Measurements from ENCODE around the gene LCN6.

LCN6 gene

DNA sequence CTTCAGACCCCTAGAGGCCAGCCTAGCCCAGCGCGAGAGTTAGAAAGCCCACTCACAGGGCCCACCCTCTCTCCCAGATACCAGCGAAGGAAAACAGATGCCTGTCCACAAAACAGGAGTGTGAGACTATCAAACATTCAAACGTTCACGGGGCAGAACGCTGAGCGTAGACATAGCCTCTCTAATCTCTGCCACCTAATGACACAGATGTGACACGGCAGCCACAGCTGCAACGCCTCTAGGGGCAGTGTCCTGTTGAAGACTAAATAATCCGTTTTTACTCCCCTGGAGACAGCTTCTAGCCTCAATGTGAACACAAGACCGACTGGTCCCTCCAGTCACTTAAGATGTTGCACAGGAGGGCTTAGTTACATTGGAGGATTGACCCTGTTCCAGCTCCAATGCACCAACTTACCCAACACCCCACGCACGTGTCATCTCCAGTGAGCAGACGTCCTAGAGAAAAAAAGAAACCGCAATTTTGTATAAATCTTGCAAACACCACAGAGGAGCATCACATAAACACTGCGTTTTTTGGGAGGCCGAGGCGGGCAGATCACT, 21.6 kb downstream of the LCN6 start:
- H3K4me3 ChIP-seq (ENCODE audit: low read depth, low read length), result peak overlapping the region; percentile 97

DNA sequence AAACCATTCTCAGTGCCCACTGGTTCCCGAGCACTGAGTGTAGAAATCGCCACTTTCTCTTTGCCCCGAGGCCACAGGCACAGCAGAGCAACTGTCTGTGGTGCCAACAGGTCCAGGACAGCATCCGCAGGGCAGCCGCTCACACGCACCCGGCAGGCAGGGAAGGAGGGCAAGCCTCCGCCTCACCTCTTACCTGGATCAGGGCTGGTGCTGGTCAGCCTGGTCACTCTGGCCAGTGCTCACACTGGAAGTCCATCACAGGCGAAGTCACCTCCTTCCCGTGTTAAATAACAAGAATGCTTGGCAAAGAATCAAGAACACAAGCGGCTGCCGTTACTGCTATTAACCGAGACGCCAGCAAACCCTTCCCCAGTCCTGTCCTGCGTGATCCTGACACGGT, 22.2 kb downstream of the LCN6 start:
- no peak overlapping the region for H3K4me3 ChIP-seq (ENCODE audit: low read depth, low read length)

DNA sequence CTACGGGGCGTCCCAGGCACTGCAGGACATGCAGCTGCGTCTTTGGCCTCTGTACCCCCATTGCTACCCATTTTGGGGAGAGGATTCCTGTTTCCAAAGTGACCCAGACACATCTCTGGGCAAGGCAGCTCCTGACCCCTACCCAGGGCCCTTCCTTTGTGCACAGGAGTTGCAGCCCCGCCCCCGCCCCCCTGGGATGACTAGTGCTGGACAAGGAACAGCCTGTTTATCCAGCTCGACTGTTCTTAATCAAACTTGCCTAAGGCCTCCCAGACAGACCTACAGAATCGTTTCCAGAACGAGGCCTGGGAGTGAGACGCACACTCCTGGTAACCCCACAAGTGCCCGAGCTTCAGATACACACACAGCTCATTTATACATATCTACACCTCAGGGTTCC, 22.7 kb downstream of the LCN6 start:
- no peak overlapping the region for H3K4me3 ChIP-seq (ENCODE audit: low read depth, low read length)

DNA sequence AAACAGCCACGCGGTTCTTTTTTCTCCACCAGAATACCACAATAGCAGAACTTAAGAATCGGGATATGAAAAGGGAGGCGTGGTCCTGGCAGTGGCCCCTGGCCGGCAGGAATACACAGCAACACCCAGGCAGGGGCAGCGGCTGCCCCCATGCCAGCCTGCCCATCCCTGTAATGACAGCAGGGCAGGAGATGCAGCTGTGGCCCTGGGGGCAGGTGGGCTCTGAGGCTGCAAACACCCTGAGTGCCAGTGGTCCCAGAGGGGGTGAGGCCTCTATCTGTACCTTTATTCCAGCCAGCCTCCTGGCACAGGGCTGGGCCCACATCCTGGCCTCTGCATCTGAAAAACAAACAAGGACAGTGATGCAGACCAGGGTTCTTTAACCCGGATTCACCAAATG, 23.6 kb downstream of the LCN6 start:
- no peak overlapping the region for H3K4me3 ChIP-seq (ENCODE audit: low read depth, low read length)

DNA sequence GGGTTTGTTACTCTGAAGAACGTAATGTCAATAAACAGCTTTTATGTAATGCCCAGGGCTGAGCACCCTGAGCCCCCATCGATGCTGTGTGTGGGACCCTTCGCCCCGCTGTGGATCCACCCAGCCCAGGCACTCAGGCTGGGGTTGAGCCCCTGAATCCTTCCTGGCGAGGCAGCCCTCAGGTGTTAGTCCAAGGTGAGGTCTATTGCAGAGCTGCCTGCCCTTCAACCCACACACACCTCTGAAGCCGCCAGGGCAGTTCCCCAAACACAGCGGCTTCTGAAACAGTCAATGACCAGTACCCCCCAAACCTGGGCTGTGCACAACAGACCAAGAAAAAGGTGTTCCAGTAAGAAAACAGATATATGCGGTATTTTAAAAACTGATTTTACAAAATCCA, 24.3 kb downstream of the LCN6 start:
- no peak overlapping the region for H3K4me3 ChIP-seq (ENCODE audit: low read depth, low read length)

DNA sequence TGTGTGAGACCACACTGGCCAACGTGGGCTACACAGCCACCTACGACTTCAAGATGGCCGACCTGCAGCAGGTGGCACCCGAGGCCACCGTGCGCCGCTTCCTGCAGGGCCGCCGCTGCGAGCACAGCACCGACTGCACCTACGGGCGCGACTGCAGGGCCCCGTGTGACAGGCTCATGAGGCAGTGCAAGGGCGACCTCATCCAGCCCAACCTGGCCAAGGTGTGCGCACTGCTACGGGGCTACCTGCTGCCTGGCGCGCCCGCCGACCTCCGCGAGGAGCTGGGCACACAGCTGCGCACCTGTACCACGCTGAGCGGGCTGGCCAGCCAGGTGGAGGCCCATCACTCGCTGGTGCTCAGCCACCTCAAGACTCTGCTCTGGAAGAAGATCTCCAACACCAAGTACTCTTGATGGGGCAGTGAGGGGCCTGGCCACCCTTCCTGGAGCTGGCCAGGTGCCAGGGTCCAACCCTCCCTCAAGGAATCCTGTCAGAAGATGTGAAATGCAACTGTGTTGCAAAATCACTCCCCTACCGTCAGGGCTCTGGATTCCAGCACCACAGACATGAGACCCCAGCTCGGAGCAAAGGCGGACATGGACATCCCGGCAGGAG, 24.9 kb downstream of the LCN6 start:
- no peak overlapping the region for H3K4me3 ChIP-seq (ENCODE audit: low read depth, low read length)

DNA sequence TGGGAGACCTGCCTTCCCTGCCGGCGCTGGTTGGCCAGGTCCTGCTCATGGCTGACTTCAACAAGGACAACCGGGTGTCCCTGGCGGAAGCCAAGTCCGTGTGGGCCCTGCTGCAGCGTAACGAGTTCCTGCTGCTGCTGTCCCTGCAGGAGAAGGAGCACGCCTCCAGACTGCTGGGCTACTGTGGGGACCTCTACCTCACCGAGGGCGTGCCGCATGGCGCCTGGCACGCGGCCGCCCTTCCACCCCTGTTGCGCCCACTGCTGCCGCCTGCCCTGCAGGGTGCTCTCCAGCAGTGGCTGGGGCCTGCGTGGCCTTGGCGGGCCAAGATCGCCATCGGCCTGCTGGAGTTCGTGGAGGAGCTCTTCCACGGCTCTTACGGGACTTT, 25.4 kb downstream of the LCN6 start:
- no peak overlapping the region for H3K4me3 ChIP-seq (ENCODE audit: low read depth, low read length)

DNA sequence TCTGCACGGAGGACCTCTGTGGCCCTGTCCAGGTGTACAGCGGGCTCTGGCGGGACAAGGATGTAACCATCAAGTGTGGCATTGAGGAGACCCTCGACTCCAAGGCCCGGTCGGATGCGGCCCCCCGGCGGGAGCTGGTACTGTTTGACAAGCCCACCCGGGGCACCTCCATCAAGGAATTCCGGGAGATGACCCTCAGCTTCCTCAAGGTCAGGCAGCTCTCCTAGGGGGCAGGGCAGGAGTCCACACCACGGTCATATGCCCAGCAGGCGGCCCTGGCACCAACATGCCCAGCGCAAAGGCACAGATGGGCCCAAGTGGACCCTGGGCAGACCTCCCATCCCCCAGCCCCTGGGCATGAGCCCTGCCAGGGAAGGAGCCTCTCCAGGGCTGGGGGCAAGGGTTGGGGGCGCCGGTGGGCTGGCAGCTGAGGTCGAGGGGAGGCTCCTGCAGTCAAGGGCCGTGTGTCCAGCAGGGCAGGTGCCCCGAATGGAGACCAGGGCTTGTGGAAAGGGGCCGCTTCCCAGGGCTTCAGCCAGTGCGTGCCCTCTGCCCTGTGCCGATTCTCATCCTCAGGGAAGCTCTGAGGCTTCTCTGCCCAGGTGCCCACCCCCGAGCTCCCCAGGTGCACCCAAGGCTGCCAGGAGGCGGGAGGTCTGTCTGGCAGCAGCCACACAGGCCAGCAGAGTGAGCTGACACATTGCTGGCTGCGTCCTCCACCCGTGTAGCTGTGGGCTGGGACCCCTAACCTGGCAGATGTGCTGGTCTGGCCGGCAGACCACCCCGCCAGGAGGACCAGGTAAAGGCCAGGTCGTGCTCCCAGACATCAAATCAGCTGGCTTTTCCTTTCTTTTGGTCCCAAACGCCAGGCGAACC, 26.0 kb downstream of the LCN6 start:
- no peak overlapping the region for H3K4me3 ChIP-seq (ENCODE audit: low read depth, low read length)

DNA sequence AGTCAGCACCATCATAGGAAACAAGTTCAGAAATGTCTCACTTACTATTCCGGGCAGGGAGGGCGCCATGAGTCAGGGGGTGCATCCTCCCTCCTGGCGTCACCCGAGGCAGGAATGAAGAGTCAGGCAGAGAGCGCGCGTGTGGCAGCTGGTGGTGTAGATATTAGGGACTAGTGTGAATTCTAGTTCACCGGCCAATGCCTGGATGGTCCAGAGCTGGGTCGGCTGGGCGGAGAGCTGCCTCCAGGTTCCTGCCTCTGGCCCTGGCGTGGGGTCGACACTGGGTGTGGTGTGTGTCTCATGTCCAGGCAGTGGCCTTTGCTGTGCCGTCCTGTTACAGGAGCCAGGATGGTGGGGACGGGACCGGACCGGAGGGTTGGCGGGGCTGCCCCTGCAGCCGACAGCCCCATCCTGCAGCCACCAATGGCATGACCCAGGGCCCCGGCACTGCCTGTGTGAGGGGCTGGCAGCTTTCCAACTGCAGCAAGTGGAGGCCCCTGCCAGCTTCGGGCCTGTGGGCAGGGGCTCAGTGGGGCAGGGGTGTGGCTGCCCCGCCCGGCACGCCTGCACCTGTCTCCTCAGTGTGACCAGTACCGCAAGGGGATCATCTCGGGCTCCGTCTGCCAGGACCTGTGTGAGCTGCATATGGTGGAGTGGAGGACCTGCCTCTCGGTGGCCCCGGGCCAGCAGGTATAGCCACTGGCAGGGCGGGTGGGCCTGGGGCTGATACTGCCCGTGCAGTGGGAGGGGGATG, 26.8 kb downstream of the LCN6 start:
- H3K4me3 ChIP-seq (ENCODE audit: low read depth, low read length), result no peak overlapping the region

DNA sequence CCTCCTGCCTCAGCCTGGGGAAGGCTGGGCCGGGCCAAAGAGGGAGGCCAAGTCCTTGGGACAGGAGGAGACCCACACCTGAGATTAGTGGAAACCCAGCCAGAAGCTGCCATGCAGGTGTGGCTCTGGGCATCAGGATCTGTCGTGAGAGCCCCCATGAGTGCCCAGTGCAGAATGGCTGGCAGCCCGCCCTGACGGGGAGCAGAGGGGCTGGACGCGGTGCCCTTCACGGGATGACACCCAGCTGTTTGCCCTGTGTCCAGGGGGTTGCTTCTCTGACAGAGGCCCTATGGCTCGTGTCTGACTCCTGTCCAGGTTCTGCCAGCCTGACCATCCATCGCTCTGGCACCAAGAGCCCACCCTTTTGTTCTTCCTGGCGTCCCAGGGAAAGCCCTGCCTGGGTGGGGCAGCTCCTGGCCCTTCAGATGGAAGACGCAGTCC, 27.4 kb downstream of the LCN6 start:
- H3K4me3 ChIP-seq (ENCODE audit: low read depth, low read length), result no peak overlapping the region

DNA sequence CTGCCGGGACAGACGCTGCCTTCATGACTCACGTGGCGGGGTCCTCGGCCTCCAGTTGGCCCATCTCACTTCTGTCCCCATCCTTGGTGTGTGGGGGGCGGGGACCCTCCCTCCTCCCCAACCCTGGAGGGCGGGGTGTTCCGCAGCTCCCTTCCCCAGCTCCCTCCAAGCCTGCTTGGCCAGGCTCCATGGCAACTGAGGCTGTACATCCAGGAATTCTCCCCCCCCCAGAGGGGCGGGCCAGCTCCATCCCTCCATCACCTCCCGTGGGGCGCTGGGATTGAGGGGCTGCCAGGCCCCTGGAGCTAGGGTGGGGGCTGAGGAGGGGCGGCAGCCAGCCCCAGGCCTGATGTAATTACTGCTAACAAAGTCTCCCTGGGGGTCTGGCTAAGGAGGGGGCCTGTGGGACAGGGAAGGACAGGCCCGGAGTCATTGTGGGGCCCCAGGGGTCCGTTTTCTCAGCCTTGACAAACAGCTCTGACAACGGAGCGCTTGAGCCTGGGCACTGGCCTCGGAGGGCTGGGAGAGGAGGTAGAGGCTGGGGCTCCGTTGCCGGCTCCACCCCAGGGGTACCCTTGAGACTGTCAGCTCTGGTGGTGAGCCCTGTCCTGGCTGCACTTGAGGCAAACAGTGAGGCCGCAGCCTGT, 28.0 kb downstream of the LCN6 start:
- no peak overlapping the region for H3K4me3 ChIP-seq (ENCODE audit: low read depth, low read length)

DNA sequence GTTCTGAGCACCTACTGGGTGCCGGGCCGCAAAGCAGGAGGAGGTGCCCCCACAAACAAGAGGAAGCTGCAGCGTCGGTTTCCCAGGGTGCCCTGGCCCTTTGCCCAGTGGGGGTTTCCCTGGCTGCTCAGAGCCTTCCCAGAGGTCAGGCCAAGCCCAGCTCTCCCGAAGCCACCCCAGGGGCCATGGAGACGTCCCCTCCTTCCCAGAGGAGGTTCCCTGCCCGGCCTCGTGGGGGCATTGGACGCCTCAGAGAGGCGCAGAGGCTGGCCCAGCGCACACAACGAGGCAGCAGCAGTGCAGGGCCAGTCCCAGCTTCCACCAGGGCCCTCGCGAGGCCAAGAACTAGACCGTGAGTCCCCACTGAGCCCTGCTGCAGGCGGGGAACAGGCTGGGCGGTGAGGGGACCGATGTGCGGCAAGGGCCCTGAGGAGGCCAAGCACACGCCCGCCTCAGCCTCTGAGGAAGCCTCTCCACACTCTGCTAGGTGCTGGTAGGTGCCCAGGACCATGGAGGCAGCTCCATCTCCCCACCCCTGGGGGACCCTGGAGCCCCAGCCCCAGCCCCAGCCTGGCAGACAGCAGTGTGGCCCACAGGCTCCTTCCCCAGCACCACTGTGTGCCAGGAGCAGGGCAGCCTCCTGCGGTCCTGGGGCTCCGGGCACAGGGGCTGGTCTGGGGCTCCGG, 29.0 kb downstream of the LCN6 start:
- no peak overlapping the region for H3K4me3 ChIP-seq (ENCODE audit: low read depth, low read length)

DNA sequence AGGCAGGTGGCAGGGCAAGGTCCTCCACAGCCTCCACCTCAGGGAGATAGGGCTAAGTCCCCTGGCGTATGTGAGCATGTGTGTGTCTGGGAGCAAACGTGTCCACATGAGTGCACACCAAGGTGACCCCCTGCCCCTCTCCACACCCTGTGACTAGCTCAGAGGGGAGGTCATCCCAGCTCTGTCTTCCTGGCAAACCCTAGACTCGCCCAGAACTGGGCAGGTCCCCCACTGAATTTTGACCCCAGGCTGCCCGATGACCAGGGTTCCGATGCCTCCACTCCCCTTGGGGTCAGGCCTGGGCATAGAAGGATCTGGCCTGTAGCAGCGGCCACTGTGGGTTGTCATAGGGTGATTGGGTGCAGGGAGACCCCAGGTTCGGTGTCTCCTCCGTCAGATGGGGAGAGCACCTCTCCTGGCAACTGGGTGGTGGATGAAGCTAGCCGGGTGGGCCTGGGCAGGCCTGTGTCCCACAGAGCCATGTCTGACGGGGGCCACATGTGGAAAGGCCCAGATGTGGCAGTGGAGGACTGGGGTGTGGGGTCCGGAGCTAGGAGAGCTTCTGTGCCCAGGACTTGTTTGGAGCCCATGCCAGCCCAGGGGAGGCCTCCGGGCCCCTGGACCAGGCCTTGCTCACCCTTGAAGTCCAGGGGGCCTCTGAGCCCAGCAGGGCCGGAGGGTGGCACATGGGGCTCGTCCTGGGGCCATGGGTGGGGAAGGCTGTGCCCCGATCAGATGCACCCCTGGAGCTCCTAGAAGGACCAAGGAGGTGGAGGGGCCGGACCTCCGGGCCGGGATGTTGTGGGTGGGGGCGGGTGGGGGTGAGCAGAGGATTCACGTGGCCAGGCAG, 29.8 kb downstream of the LCN6 start:
- no peak overlapping the region for H3K4me3 ChIP-seq (ENCODE audit: low read depth, low read length)

DNA sequence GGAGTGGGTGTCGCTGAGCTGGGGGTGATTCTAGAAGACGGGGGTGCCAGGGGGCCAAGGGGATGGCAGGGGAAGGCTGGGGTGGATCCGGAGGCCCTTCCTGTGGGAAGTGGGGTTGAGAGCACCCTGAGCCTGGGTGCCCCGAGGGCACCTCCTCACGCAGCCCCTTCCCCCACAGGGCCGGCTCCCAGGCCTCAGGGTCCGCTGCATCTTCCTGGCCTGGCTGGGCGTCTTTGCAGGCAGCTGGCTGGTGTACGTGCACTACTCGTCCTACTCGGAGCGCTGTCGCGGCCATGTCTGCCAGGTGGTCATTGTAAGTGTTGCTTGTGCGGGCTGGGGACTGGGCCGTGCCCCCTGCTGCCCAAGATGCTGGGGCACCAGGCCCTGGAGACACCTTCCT, 30.9 kb downstream of the LCN6 start:
- no peak overlapping the region for H3K4me3 ChIP-seq (ENCODE audit: low read depth, low read length)

DNA sequence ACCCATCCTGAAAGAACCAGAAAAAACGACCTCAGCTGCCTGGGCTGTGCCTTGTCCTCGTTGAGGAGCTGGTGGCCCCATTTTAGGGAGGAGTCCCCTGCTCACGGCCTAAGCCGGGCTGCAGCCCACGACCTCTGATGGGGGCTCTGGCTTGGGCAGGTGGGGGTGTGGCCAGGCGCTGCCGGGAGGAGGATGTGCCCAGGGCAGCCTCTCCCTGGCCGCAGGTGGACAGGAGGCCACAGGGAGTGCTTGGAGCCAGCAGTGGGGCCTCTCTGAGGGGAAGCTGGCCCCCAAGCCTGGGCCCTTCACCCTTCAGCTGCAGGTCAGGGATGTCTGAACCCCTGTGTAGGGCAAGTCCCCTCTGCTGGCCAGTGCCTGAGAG, 33.4 kb downstream of the LCN6 start:
- H3K4me3 ChIP-seq (ENCODE audit: low read depth, low read length), result no peak overlapping the region

DNA sequence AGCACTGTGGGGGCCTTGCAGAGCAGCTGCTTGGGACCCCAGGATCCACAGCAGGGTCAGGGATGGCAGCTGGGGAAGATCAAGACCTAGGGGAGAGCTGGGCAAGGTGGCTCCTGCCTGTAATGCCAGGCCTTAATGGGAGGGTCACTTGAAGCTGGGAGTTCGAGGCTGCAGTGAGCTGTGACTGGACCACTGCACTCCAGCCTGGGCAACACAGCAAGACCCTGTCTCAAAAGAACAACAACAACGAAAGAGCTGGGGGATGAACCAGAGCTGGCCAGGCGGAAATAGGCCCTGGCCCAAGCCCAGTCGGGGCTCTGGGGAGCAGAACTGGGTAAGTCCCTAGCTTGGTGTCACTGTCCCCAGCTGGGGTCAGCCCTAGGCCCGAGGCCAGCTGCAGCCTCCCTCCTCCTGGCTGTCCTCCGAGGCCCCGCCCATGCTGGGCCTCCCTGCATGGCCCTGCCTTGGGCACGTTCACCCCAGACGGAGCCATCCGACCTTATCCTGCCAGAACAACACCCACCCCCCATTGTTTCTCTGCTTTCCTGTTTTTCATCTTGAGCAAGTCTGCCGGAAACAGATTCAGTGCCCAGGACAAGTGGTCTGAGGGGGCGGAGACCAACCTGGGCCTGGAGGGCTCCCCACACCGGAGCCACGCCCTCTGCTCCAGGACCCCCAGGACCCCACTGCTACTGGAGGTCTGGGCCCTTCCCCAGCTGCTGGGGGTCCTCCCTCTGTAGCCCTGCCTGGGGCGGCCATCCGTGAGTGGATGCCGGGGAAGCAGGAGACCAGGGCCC, 34.0 kb downstream of the LCN6 start:
- no peak overlapping the region for H3K4me3 ChIP-seq (ENCODE audit: low read depth, low read length)

DNA sequence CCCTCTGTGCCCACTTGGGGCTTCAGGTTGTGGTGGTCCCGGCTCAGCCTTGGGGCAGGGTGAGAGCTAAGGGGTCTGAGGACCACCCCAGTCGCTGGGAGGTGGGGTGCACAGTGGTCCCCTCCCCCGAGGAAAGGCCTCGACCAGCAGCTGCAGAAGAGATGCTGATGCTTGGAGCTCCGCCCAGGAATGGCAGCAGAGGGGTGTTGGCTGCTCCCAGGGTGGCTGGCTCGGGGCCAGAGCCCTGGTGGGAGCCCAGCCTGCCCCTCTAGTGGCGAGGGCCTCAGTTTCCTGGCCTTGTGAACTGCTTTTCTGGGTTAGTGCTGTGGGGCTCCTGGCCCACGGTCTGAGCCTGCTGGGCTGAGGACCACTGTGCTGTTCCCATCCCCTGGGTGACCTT, 34.8 kb downstream of the LCN6 start:
- no peak overlapping the region for H3K4me3 ChIP-seq (ENCODE audit: low read depth, low read length)

DNA sequence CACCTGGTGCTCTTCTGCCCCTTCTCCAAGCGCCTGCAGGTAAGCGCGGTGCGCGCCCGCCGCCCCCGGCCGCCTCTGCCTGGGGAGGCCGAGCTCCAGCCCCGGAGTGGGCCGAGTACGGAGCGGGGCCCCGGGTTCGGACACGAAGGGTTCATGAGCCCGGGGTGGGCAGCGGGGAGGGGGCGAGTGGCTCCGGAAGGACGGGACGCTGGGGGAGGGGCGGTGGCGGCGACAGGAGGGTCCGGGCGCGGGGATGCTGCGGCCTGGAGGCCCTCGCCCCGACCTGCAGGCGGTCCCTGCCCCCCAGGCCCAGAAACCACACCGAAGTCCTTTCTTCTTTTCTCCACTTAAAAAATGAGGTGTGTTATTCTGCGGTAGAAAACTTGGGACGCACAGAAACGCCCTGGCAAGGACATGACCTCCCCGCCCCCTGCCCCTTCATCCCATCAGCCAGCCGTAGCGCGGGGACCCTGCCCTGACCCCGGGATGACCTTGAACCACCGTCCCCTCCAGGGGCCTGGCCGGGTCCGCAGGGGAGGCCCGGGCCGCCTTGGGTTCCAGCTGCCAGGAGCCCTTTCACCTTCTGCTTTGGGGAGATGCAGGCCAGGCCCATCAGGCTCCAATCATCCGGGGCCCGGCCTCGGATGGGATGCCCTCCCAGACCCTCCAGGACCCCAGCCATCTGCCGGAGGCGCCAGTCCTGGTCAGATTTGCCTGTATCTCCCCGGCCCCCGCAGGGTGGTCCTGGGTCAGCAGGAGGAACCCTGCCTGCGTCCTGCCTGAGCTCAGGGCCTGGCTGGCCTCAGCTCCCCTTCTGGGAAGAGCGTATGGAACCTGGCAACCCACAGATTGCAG, 35.4 kb downstream of the LCN6 start:
- H3K4me3 ChIP-seq (ENCODE audit: low read depth, low read length), result peak overlapping the region; percentile 57

Measured in iPS-11a (cell line).